Left ventricle myocardium inferior (tissue), 1 donor: ENCODE data around the gene RABGAP1. TPM values are rescaled to one million over a fixed set of nuclear protein-coding genes. Genes with fewer than 3 reads are reported as not detected.

ENCODE experiments used
- DNase-seq: peaks from one replicate; pipeline ENCODE4 v3.0.0-alpha.2; 2020
- H3K27ac ChIP-seq: fragments of 200-600 bp; replicated peaks from 2 replicates; pipeline ENCODE4 v1.8.0; 2021
- H3K27me3 ChIP-seq: fragments of 200-600 bp; 2 replicates; pipeline ENCODE4 v1.8.0; 2021; ENCODE audit warnings: low read depth
- H3K36me3 ChIP-seq: fragments of 200-600 bp; 2 replicates; pipeline ENCODE4 v1.8.0; 2021
- H3K4me1 ChIP-seq: fragments of 200-600 bp; 2 replicates; pipeline ENCODE4 v1.8.0; 2021
- H3K4me3 ChIP-seq: fragments of 200-600 bp; 2 replicates; pipeline ENCODE4 v1.8.0; 2021; ENCODE audit warnings: mild to moderate bottlenecking, moderate library complexity
- H3K9me3 ChIP-seq: fragments of 200-600 bp; replicated peaks from 2 replicates; pipeline ENCODE4 v1.8.0; 2021
- CTCF ChIP-seq: fragments of 200-600 bp; IDR thresholded peaks from 2 replicates; pipeline ENCODE4 v1.8.0; 2021; ENCODE audit warnings: antibody characterized with exemption, mild to moderate bottlenecking, borderline replicate concordance
- intact Hi-C: fragments of 100-400 bp; cut with micrococcal nuclease; formaldehyde crosslinking; loops from one replicate; pipeline ENCODE4 v1.11.0; 2022
- total RNA-seq: library from RNA; stranded (reverse); fragmentation: NEBNext Ultra II Directional; extraction: Animal tissue kit (Norgen Biotek cat#: 25700); gene quantifications from one replicate; pipeline ENCODE4 v1.2.1, GENCODE V29; 2021
- donor health status: DM: no; HTN: yes; CAD: no; lungs with severe emphysema.

RABGAP1 gene
- total RNA-seq, 1 donor from 2014 or later = 48.2 TPM

GRCh38 chr9:123002754-123003153 lies 61.9 kb downstream of the RABGAP1 start:
- H3K9me3 ChIP-seq = no peaks in the 10 kb centered on the region
- intact Hi-C loops = no loop called here
- peaks cover 35% of the 10 kb centered on the region for H3K36me3 ChIP-seq
- peaks cover 17% of the 10 kb centered on the region for H3K4me1 ChIP-seq
- H3K27me3 ChIP-seq = no peaks in the 10 kb centered on the region
- no peak for TF ChIP-seq CTCF
- DNase-seq = no peak
- no peak overlapping the region for H3K4me3 ChIP-seq
- H3K27ac ChIP-seq = peak overlapping the region; percentile 30

DNA sequence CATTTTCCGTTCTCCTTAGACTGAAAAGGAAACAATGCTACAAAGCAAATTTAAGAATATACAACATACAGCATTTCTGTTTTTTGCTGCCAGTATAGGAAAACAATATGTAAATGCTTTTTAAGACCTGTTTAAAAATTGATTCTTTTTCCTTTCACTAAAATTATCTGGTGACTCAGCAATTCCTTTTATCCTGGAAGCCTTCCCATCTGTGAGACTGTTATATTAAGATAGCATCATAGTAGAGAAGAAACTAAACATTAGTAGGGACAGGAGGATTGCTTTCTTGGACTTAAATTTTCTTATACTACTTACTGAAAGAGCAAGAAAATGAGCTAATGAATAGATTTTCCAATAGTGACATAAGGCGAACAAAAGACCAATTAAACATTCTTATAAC lies 62.6 kb downstream of the RABGAP1 start:
- Histone ChIP-seq H3K9me3 (no peaks in the 10 kb centered on the region), H3K36me3 (peaks cover 33% of the 10 kb centered on the region), H3K4me1 (peaks cover 17% of the 10 kb centered on the region), H3K27ac (peak overlapping the region; percentile 30), H3K4me3 (no peak overlapping the region), H3K27me3 (no peaks in the 10 kb centered on the region)
- DNase-seq = no peak
- intact Hi-C loops = no loop called here
- no peak for TF ChIP-seq CTCF

DNA sequence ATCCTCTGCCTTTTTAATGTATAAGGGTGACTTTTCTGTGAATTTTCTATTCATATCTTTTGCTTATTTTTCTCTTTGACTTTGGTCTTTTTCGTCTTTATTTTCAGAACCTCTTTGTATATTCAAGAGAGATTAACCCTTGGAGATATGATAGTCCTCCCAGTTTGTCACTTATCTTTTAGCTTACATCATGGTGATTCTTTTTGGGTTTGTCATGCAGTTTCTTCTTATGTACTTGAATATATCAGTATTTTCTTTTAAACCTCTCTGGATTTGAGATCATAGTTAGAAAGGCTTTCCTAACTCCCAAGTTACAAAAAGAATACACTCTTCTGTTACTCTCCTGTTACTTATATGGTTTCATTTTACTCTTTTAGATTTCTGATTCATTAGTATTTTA lies 65.1 kb downstream of the RABGAP1 start:
- no peaks in the 10 kb centered on the region for H3K27me3 ChIP-seq
- no peaks in the 10 kb centered on the region for H3K9me3 ChIP-seq
- H3K36me3 ChIP-seq = peaks cover 32% of the 10 kb centered on the region
- H3K4me3 ChIP-seq = no peak overlapping the region
- no peak overlapping the region for H3K27ac ChIP-seq
- no peak for DNase-seq
- no peak for TF ChIP-seq CTCF
- intact Hi-C loops = no loop called here
- H3K4me1 ChIP-seq = peaks cover 17% of the 10 kb centered on the region

- peaks cover 40% of the 10 kb centered on the region for H3K36me3 ChIP-seq
- TF ChIP-seq CTCF = no peak
- no peaks in the 10 kb centered on the region for H3K27me3 ChIP-seq
- DNase-seq = no peak
- H3K27ac ChIP-seq = no peak overlapping the region
- H3K4me1 ChIP-seq = peaks cover 17% of the 10 kb centered on the region
- no peaks in the 10 kb centered on the region for H3K9me3 ChIP-seq
- intact Hi-C loops = no loop called here
- no peak overlapping the region for H3K4me3 ChIP-seq
Observed at GRCh38 chr9:123007269-123007668, 66.4 kb downstream of the RABGAP1 start.

- TF ChIP-seq CTCF = no peak
- Histone ChIP-seq H3K4me3 (no peak overlapping the region), H3K27me3 (no peaks in the 10 kb centered on the region), H3K4me1 (peaks cover 3% of the 10 kb centered on the region), H3K36me3 (peaks cover 56% of the 10 kb centered on the region), H3K9me3 (no peaks in the 10 kb centered on the region), H3K27ac (no peak overlapping the region)
- no peak for DNase-seq
- intact Hi-C loops = no loop called here
Observed at GRCh38 chr9:123008909-123009308, 68.1 kb downstream of the RABGAP1 start.

DNA sequence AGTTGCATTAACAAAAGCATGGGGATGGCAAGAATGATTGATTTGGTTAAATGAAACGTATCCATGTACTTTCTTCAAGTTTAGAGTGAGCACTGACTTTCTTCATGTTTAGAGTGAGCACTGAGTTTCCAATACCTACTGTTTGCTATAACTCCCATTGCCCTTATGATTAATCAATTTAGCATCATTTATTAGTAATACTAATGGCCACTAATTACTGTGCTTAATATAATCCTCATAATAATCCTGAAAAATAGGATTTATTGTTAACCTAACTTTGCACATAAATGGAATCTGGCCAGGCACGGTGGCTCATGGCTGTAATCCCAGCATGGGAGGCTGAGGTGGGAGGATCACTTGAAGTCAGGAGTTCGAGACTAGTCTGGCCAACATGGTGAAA lies 70.6 kb downstream of the RABGAP1 start:
- Histone ChIP-seq H3K27me3 (no peaks in the 10 kb centered on the region), H3K9me3 (no peaks in the 10 kb centered on the region), H3K27ac (no peak overlapping the region), H3K4me1 (no peaks in the 10 kb centered on the region), H3K36me3 (peaks cover 73% of the 10 kb centered on the region), H3K4me3 (no peak overlapping the region)
- intact Hi-C loops = no loop called here
- DNase-seq = no peak
- no peak for TF ChIP-seq CTCF
